GM18909 (cell line): ENCODE measurements around the gene ORAI3.

ENCODE experiments used
- ATAC-seq: cut with Tn5 transposase; IDR thresholded peaks from one replicate; pipeline ENCODE4 v1.9.1; 2021; ENCODE audit warnings: mild to moderate bottlenecking; ENCODE audit not compliant: unreplicated experiment, poor library complexity

ORAI3 gene

DNA sequence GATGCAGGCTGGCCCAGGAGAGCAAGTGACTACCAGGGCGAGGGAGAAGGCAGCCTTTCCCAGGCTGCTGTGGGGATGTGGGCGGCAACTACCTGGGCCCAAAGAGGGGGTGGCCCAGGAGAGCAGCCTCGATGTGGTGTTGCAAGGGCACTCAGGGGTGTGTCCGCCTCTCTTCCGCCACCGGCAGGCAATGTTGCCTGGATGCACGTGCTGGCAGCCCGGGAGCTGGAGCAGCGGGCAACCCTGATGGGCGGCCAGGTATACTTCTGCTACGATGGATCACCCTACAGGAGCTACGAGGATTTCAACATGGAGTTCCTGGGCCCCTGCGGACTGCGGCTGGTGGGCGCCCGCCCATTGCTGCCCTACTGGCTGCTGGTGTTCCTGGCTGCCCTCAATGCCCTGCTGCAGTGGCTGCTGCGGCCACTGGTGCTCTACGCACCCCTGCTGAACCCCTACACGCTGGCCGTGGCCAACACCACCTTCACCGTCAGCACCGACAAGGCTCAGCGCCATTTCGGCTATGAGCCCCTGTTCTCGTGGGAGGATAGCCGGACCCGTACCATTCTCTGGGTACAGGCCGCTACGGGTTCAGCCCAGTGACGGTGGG is 38.8 kb downstream of the ORAI3 start:
- no peak for ATAC-seq

DNA sequence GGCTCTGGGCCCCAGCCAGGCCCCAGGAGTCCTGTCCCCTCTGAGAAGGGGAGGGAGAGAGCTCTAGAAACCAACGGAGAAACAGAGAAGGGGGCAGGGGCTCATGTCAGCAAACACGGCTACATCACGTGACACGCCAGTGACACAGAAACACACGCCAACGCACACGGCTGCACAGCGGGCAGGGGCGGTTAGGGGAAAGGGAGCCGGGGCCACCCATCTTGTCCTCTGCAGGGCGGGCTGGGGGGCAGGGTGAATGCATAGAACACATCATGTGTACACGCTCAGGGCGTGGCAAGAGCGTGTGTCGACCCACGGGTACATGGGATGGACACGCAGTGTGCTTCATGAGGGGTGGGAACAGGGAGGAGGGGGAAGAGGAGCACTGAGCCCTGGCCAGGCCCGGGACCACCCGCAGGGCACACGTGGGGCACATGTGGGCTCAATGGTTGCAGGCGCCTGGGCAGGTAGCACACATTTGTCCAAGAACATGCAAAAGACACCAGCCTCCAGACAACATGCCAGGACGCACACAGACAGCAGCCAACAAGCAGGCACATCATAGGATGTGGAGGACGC is 40.7 kb downstream of the ORAI3 start:
- ATAC-seq, result no peak

- ATAC-seq, result no peak
Measured at GRCh38 chr16:30990105-30990504, 41.2 kb downstream of the ORAI3 start.

DNA sequence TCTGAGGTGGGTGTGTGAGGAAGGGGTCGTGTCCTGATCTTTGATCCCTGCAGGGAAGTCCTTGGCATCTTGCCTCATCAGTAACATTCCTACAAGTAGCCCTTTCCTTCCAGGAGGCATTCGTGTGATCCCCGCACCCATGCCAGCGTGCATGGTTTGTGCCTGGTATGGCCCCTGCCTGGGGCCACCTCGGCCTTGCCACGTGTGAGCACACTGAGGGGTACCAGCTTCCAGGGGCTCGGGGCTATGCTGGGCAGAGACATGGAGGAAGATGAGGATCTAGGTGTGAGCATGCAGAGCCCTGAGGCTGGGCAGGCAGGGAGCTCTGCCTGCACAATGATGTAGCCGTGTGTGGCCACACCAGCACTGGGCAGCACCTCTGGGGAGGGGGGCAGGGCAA is 42.2 kb downstream of the ORAI3 start:
- ATAC-seq, result no peak

DNA sequence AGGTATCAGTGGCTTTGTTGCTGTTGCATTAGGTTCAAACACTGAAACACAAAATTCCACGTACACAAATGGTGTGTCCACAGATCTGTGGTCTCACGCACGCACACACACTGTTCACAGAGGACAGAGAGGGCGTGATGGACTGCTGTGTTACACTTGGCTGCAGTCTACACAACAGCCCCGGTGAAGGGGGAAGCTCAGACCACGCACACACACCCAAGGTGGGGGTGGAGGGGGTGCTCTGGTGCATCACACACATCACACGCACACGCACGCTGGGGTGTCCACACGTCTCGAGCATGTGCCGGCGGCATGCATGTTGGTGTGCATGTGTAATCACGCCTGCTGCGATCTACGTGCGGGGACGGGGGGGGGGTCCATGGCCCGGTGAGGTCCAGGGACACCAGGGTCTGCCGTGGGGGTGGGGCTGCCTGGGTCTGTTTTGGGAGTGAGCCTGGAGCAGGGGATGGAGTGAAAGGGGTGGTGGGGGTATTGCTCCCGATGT is 43.5 kb downstream of the ORAI3 start:
- no peak for ATAC-seq

GRCh38 chr16:30992931-30993816 is 44.3 kb downstream of the ORAI3 start:
- no peak for ATAC-seq

DNA sequence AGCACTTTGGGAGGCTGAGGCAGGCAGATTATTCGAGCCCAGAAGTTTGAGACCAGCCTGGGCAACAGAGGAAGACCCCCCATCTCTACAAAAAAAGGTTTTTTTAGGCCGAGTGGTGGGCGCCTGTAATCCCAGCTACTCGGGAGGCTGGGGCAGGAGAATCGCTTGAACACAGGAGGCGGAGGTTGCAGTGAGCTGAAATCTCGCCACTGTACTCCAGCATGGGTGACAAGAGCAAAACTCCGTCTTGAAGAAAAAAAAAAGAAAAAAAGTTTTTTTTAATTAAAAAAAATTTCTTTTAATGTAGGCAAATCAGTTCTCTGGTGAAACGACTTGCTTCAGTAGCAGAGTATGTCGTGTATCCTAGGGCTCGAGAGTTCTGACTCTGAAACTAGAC is 47.1 kb downstream of the ORAI3 start:
- no peak for ATAC-seq

DNA sequence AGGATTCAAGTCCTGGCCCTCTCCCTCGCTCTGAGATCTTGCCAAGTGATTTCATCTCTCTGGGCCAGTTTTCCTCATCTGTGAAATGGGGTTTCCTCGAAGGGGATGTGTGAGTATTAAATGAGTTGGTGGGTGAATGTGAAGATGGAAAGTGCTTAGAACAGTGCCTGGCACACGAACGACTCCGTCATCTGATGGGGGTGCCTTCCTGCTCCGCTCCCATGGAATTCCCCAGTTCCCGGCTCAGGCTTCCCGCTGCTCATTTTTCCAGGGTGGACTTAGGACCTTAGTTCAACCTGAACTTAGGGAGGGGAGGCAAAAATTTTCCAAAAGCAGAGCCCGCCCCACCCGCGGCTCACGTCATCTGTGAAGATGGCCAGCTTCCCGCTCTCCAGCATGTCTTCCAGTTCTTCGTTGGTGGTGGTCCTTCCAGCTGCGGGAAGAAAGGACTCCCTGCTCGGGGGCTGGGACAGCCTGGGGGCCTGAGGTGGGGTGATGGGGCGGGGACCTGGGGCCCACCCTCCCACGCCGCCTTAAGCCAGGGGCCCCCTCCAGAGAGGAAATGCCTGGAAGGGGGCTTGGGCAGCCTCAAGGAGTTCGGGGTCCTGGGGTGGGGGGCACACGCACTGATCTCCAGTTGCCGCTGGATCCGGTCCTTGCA is 47.6 kb downstream of the ORAI3 start:
- ATAC-seq, result no peak

DNA sequence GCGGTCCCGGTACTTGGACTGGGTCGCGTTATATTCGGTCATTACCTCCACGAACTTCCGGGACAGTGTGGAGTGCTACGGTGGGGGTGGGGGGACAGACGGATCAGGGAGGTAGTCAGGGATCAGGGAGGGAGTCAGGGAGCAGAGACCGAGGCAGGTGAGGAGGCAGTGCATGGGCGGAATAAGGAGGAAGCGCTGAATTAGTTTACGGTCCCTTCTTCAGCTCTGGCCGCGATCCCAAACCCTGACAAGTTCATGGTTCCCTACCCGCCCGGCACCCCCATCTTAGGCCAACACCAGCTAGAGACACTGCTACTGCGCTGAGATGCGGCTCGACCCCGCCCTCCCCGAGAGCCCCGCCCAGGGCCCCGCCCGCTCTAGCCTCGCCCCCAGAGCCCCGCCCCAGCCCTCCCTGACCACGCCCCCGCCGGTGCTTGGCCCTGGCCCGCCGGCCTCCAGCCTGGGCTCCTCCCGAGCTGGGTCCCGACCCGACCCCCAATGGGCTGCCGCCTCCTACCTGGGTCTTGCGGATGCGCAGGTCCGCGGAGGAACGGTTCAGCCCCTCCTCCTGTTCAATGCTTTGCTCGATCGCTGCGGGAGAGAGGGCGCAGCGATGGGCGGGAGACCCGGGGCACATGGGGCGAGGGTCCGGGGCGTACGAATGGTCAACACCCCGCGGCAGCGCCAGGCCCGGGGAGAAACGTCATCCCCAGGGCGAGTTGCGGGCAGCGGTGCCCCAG is 48.3 kb downstream of the ORAI3 start:
- peak; percentile 67 for ATAC-seq

DNA sequence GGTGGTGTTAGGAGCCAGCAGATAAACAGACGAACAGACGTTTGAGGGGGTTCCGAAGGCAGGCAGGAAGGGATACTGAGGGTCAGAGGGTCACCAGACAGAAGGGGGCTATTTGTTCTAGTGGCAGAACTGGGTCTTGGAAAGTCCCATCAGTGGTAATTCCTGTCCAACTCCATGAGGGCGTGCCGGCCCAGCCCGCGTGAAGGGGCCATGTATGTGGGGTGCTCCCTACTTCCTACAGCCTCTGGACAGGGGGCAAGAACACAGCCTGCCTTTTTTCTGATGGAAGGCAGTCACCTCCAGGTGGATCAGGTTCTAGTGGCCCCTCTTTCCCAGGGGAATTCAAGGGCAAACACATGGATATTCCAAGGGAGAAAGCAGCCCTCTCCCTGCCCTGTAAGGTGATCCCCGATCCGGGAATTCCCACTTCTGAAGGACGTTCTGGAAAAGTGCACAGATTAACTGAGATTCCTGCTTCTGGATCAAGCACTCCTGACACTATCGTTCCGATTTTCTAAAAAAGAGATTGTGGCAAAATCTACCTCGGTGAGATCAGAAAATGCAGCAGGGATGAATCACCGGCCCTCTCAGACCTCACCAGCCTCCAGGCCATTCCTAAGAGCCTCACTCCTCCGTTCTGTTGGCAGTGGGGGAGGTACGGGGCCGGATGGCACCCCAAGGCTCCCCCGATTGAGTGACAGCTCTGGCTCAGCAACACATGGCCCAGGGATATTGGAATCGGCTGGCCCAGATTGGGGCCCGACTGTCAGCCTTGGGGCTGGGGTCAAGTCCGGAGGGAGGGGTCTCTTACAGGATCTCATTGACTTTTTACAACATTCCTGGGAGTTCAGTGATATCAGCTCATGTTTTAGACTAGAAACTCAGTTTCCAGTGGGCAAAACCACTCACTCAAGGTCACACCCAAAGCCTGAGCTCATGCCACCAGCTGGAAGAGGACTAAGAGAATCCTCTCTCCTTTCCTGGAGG is 49.1 kb downstream of the ORAI3 start:
- no peak for ATAC-seq

- no peak for ATAC-seq
Measured at GRCh38 chr16:30998852-30999761, 50.2 kb downstream of the ORAI3 start.

DNA sequence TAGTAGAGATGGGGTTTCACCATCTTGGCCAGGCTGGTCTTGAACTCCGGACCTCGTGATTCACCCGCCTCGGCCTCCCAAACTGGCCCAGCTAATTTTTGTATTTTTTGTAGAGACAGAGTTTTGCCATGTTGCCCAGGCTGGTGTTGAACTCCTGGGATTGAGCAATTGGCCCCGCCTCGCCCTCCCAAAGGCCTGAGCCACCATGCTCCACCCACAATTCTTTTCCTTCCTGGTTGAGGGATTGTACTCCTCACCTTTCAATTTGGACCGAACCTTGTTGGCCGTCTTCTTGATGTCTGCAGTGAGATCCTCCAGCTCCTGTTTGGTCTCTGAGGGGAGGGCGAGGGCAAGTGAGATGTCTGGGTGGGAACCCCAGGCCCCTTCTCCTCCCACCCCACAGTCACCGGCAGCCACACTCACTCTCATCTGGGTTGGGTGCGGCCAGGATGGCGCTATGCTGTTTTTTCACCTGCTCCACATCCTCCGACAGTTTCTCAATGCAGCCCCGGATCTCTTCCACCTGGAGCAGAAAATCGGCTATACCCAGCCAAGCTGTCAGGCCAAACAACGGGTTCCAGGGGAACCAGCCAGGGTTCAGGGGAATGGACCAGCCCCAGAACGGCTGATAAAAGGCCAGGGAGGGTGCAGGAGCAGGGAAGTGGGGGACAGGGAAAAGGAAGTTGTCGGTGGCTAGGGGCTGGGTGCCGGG is 52.0 kb downstream of the ORAI3 start:
- ATAC-seq, result no peak

DNA sequence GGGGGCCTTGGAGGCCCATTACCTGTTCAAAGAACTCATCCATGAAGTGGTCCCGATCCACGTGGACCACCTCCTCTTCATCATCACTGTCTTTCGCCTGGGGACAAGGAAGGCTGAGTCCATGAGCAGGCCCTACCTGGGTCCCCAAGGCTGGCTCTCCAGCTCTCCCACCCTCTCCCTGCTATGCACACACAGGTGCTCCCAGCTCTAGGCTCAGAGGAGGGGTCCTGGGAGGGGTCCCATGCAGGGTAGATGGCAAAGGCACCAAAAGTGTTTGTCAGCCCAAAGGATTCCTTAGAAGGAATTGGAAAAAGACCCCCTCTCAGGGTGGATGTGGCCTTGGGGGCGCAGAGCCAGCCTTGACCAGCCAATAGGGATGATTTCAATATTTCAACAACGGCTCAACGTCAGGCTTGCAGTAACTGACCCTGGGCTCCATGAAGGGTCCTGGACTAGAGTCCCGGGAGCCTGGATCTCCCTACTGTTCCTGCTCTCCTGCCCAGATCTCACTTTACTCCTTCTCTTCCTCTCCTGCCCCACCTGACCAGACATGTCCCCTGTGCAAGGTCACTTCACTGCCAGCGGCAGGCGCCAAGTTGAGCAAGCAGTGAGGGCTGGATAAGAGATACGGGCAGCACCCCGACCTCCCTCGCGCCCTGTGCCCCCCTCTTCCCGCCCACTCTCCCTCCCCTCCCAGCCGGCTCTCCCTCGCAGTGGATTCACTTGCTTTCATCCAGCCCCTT is 52.8 kb downstream of the ORAI3 start:
- ATAC-seq, result no peak

GRCh38 chr16:31002250-31002700 is 53.4 kb downstream of the ORAI3 start:
- ATAC-seq, result no peak

DNA sequence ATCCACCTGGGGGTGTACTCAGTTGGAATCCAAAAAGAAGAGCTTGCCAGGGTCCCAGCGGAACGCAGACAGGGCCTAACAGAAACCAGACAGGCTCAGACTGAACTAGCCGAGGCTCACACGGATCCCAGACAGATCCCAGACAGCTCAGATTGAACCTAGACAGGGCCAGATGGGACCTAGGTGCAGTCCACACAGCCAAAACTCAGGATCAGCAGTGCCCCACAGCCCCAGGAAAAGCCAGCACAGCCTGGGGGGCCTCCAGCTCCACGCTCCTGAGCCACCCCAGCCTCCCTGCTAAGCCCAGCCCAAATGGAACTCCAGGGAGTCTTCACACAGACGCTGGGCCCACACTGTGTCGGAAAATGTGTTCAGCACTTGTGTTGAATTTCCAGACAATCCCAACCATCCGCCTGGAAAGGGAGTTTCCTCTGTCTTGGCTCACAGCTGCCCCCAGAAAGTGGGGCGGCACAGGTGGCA is 54.0 kb downstream of the ORAI3 start:
- no peak for ATAC-seq

DNA sequence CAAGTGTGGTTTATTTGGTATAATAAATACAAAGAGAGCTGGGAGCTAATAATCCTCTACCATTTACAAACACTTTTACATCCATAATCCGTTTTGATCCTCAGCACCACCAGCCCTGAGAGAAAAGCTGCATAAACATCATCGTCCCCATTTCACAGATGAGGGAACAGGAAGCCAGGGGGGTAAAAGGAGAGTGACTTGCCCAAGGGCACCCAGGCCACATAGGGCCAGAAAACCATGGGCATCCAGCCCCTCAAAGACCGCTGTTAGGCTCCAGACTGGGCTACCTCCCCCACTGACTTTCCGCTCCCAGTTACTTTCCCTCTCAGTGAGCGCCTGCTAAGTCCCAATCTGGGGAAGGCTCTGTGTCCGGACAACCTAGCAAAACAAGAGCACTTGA is 54.9 kb downstream of the ORAI3 start:
- no peak for ATAC-seq
